Measurements from ENCODE around the gene CLEC16A. TPM values are rescaled to one million over a fixed set of nuclear protein-coding genes. Genes with fewer than 3 reads are reported as not detected.

CLEC16A gene, protein sequence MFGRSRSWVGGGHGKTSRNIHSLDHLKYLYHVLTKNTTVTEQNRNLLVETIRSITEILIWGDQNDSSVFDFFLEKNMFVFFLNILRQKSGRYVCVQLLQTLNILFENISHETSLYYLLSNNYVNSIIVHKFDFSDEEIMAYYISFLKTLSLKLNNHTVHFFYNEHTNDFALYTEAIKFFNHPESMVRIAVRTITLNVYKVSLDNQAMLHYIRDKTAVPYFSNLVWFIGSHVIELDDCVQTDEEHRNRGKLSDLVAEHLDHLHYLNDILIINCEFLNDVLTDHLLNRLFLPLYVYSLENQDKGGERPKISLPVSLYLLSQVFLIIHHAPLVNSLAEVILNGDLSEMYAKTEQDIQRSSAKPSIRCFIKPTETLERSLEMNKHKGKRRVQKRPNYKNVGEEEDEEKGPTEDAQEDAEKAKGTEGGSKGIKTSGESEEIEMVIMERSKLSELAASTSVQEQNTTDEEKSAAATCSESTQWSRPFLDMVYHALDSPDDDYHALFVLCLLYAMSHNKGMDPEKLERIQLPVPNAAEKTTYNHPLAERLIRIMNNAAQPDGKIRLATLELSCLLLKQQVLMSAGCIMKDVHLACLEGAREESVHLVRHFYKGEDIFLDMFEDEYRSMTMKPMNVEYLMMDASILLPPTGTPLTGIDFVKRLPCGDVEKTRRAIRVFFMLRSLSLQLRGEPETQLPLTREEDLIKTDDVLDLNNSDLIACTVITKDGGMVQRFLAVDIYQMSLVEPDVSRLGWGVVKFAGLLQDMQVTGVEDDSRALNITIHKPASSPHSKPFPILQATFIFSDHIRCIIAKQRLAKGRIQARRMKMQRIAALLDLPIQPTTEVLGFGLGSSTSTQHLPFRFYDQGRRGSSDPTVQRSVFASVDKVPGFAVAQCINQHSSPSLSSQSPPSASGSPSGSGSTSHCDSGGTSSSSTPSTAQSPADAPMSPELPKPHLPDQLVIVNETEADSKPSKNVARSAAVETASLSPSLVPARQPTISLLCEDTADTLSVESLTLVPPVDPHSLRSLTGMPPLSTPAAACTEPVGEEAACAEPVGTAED
- 10 to 100 TPM in 3 of 4 donors, 1 to 10 TPM in 1; 7.6 to 65.6 (median 28.0) TPM for total RNA-seq

GRCh38 chr16:10944249-10945064, at the start of gene CLEC16A:
Gene CLEC16A, plus strand, starts transcription at chr16:10944564. Its CDS starts 154 bp downstream, at chr16:10944718.
- intact Hi-C loops (cut with DNase I; ENCODE audit: low total_unique reads), result no loop called here
- H3K36me3 ChIP-seq, result no peaks in the 10 kb centered on the region
- peaks cover 8 to 34% of the 10 kb centered on the region in 2 donors for H3K4me1 ChIP-seq
- H3K27me3 ChIP-seq, result no peaks in the 10 kb centered on the region
- H3K9me3 ChIP-seq, result no peaks in the 10 kb centered on the region
- peak within 1 kb of the TSS; percentile 84 to 97 for H3K4me3 ChIP-seq
- H3K27ac ChIP-seq, result peak within 1 kb of the TSS; percentile 60 to 79
- TF ChIP-seq, protein P1, sequence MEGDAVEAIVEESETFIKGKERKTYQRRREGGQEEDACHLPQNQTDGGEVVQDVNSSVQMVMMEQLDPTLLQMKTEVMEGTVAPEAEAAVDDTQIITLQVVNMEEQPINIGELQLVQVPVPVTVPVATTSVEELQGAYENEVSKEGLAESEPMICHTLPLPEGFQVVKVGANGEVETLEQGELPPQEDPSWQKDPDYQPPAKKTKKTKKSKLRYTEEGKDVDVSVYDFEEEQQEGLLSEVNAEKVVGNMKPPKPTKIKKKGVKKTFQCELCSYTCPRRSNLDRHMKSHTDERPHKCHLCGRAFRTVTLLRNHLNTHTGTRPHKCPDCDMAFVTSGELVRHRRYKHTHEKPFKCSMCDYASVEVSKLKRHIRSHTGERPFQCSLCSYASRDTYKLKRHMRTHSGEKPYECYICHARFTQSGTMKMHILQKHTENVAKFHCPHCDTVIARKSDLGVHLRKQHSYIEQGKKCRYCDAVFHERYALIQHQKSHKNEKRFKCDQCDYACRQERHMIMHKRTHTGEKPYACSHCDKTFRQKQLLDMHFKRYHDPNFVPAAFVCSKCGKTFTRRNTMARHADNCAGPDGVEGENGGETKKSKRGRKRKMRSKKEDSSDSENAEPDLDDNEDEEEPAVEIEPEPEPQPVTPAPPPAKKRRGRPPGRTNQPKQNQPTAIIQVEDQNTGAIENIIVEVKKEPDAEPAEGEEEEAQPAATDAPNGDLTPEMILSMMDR (IDR thresholded peaks at IDR 0.05), result peak in 3 of 4 experiments; percentile 15 to 51 (median 50)
- peak in 1 of 2 donors; percentile 78 for TF ChIP-seq POLR2A (IDR thresholded peaks at IDR 0.05)
- peak; percentile 97 to 99 for DNase-seq

- H3K36me3 ChIP-seq, result no peaks in the 10 kb centered on the region
- TF ChIP-seq, protein P1 (IDR thresholded peaks at IDR 0.05), result no peak
- no peak for TF ChIP-seq POLR2A (IDR thresholded peaks at IDR 0.05)
- H3K27ac ChIP-seq, result no peak overlapping the region
- DNase-seq, result no peak
- no peak overlapping the region for H3K4me3 ChIP-seq
- no peaks in the 10 kb centered on the region for H3K27me3 ChIP-seq
- no peaks in the 10 kb centered on the region for H3K4me1 ChIP-seq
- intact Hi-C loops (cut with DNase I; ENCODE audit: low total_unique reads), result no loop called here
- no peaks in the 10 kb centered on the region for H3K9me3 ChIP-seq
These were observed 49.1 kb upstream of the CLEC16A start for GRCh38 chr16:10895053-10895946.

DNA sequence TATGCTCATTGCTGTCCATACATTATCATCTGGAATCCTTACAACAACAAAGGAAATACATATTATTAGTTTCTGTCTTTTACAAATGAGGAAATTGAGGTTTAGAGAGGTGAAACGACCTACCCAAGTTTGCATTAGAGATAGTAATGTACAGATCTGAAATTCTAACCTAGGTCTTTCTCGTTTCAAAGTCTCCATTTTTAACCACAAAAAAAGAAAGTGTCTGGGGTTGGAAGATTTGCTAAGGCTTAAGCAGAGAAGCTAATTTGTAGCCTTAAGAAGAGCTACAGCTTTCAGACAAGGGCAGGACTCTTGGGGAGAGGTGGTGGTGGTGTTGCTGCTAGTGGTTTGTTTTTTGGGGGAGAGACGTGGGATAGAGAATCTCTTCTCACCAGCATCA, 48.2 kb upstream of the CLEC16A start:
- no peak for DNase-seq
- Histone ChIP-seq H3K27ac (no peak overlapping the region), H3K27me3 (no peaks in the 10 kb centered on the region), H3K4me1 (no peaks in the 10 kb centered on the region), H3K36me3 (no peaks in the 10 kb centered on the region), H3K9me3 (no peaks in the 10 kb centered on the region), H3K4me3 (no peak overlapping the region)
- intact Hi-C loops (cut with DNase I; ENCODE audit: low total_unique reads), result no loop called here
- TF ChIP-seq, protein P1 (IDR thresholded peaks at IDR 0.05), result no peak
- TF ChIP-seq POLR2A (IDR thresholded peaks at IDR 0.05), result no peak

DNA sequence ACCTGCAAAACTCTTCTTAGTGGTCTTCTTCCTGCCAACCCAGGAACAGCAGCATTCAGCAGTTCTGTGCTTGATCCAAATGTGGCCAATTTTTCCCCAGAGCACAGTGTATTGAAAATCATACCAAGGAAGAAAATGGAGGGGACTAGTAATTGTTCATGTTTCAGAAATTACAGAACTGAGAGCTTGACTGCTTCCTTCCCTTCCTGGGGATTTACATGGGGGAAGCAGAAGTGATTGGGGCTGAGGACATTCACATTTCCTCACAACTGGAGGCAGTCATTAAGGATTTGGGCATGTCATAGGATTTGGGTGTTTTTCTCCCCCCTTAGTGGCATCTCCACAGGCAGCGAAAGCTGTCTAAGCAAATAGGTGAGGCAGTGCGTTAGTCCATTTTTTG, 47.6 kb upstream of the CLEC16A start:
- H3K36me3 ChIP-seq, result no peaks in the 10 kb centered on the region
- H3K27me3 ChIP-seq, result no peaks in the 10 kb centered on the region
- no peak overlapping the region for H3K4me3 ChIP-seq
- H3K4me1 ChIP-seq, result no peaks in the 10 kb centered on the region
- no peak for DNase-seq
- TF ChIP-seq POLR2A (IDR thresholded peaks at IDR 0.05), result no peak
- intact Hi-C loops (cut with DNase I; ENCODE audit: low total_unique reads), result no loop called here
- no peaks in the 10 kb centered on the region for H3K9me3 ChIP-seq
- H3K27ac ChIP-seq, result no peak overlapping the region
